Body of pancreas (tissue), 4 donors: ENCODE data around the gene SAFB2. TPM values are rescaled to one million over a fixed set of nuclear protein-coding genes. Genes with fewer than 3 reads are reported as not detected.

Experiments
- ATAC-seq: fragments of 150-250 bp; one replicate; pipeline ENCODE4 v1.9.1; 2016
- DNase-seq, 4 donors: peaks; one replicate each; pipeline ENCODE4 v3.0.0-alpha.2; 2019
- H3K27ac ChIP-seq, 4 donors: fragments of 200-600 bp; sonication (generic); 1 replicate in 3 of 4; 2 replicates in 1 of 4; pipeline versions ENCODE4 v1.5.1 to v1.6.1; 2016 to 2019; ENCODE audit warnings: mild to moderate bottlenecking in 1 of 4, mixed read lengths in 1 of 4, moderate library complexity in 1 of 4
- H3K27me3 ChIP-seq, 2 donors: fragments of 200-600 bp; sonication (generic); one replicate each; pipeline ENCODE4 v1.6.0; 2016; ENCODE audit warnings: mild to moderate bottlenecking in 1 of 2
- H3K36me3 ChIP-seq, 2 donors: fragments of 200-600 bp; sonication (generic); replicated peaks in 1 of 2; 2 replicates each; pipeline ENCODE4 v1.5.1; 2016; ENCODE audit warnings: low read depth in 2 of 2; ENCODE audit not compliant: insufficient read depth in 1 of 2
- H3K4me1 ChIP-seq: fragments of 200-600 bp; sonication (generic); one replicate; pipeline ENCODE4 v1.6.0; 2016
- H3K4me3 ChIP-seq, 2 donors: fragments of 200-600 bp; sonication (generic); 1 replicate in 1 of 2; 2 replicates in 1 of 2; pipeline ENCODE4 v1.5.1; 2016 to 2019
- H3K9me3 ChIP-seq, 3 donors: fragments of 200-600 bp; sonication (generic); 1 replicate in 2 of 3; 2 replicates in 1 of 3; pipeline ENCODE4 v1.5.1; 2016
- POLR2A ChIP-seq, 3 donors: fragments of 450-650 bp; IDR thresholded peaks; one replicate each; pipeline ENCODE4 v1.6.1; 2016; ENCODE audit warnings: antibody characterized with exemption in 3 of 3, mild to moderate bottlenecking in 2 of 3
- WGBS, 2 donors: methylation state at CpG; one replicate each; pipeline ENCODE4 v1.1.5; 2017; 5-methylcytosine and 5-hydroxymethylcytosine counted together
- intact Hi-C: fragments of 100-400 bp; cut with DNase I; formaldehyde crosslinking; loops from one replicate; pipeline ENCODE4 v1.15.1; 2023
- total RNA-seq, 2 donors: library from RNA; depleted of rRNA; stranded (reverse); fragments of >200 nt; gene quantifications; one replicate each; pipeline ENCODE4 v1.1.0, GENCODE V29; 2016
- TF ChIP-seq, protein P1 (sequence below), 7 experiments: fragments of 450-650 bp in 4 of 7; fragments of 200-600 bp in 3 of 7; sonication (generic) in 3 of 7; IDR thresholded peaks; one replicate each; pipeline ENCODE4 v1.5.1; 2016 to 2019; ENCODE audit warnings: antibody characterized with exemption in 7 of 7

Gene SAFB2
- total RNA-seq, 2 donors from 2014 or later, result 38.7 to 104 TPM

DNA sequence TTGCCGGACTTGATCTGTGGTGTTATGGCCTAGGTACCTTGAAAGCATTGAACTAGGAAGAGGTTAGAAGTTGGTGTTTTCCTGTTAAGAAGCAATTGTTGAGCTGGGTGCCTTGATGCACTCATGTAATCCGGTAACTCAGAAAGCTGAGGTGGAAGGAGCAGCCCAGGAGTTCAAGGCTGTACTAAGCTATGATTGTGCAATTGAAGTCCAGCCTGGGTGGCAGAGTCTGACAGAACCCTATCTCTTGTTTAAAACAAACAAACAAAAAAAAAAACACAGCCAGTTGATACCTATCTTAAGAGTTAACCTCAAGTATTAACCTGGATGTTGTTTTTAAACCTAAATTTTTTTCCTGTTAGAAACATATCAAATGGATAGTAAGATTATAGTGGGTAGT lies 19.6 kb upstream of the SAFB2 start:
- ATAC-seq (peak; percentile 60), DNase-seq (no peak)
- H3K4me1 ChIP-seq, result peaks cover 23% of the 10 kb centered on the region
- no peak overlapping the region for H3K4me3 ChIP-seq
- no peaks in the 10 kb centered on the region for H3K9me3 ChIP-seq
- H3K27me3 ChIP-seq, result no peaks in the 10 kb centered on the region
- H3K27ac ChIP-seq, result peak overlapping the region in 1 of 4 donors; percentile 17
- 53 to 67% methylated on average over 2 of the region's 2 CpGs for WGBS, 2 donors
- TF ChIP-seq, protein P1, sequence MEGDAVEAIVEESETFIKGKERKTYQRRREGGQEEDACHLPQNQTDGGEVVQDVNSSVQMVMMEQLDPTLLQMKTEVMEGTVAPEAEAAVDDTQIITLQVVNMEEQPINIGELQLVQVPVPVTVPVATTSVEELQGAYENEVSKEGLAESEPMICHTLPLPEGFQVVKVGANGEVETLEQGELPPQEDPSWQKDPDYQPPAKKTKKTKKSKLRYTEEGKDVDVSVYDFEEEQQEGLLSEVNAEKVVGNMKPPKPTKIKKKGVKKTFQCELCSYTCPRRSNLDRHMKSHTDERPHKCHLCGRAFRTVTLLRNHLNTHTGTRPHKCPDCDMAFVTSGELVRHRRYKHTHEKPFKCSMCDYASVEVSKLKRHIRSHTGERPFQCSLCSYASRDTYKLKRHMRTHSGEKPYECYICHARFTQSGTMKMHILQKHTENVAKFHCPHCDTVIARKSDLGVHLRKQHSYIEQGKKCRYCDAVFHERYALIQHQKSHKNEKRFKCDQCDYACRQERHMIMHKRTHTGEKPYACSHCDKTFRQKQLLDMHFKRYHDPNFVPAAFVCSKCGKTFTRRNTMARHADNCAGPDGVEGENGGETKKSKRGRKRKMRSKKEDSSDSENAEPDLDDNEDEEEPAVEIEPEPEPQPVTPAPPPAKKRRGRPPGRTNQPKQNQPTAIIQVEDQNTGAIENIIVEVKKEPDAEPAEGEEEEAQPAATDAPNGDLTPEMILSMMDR (IDR thresholded peaks at IDR 0.05), result no peak
- no peak for TF ChIP-seq POLR2A (IDR thresholded peaks at IDR 0.05)
- intact Hi-C loops, result no loop called here
- peaks cover 0 to 19% of the 10 kb centered on the region in 2 donors for H3K36me3 ChIP-seq

DNA sequence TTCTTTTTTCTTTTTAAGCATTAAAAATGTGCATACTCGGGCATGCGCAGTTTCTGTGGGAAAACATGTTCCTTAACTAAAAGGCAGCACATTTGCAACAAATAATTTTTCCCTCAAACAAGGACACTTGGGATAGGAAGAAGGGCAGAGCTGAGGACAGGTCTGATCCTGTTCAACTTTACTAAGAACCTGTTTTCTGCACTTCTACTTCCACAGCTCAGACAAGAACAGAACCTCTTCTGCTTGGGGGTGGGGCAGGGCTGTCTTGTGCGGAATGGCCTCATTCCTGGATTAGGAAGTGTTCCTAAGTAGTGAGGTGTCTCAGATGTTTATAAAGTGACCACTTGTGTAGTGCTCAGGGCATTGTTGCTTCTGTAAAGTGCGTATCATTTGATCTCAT lies 18.6 kb upstream of the SAFB2 start:
- no peak for ATAC-seq
- TF ChIP-seq, protein P1 (IDR thresholded peaks at IDR 0.05), result no peak
- no peak for TF ChIP-seq POLR2A (IDR thresholded peaks at IDR 0.05)
- Histone ChIP-seq H3K4me3 (no peak overlapping the region), H3K4me1 (peaks cover 23% of the 10 kb centered on the region), H3K9me3 (no peaks in the 10 kb centered on the region), H3K27me3 (no peaks in the 10 kb centered on the region), H3K27ac (no peak overlapping the region), H3K36me3 (peaks cover 0 to 10% of the 10 kb centered on the region in 2 donors)
- intact Hi-C loops, result no loop called here
- WGBS, 2 donors, result 90 to 94% methylated on average over 4 of the region's 4 CpGs
- no peak for DNase-seq

DNA sequence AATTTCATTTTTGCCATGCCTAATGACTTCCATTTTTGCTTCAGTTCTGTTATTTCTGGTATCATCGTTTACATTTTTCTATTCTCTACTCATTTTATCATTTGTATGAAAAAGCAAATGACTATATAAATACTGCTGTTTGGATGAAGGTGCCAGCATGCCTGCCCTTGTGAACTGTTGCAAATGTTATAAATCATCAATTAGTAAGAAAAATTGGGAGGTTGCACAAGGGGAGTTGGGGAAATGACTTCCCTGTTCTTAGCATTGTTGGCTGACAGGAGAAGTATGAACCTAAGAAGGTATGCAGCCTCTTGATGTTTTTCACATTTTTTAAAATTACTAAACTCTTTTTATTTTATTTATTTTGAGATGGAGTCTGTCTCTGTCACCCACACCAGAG lies 15.4 kb upstream of the SAFB2 start:
- Histone ChIP-seq H3K27me3 (no peaks in the 10 kb centered on the region), H3K4me1 (peaks cover 27% of the 10 kb centered on the region), H3K4me3 (no peak overlapping the region), H3K36me3 (no peaks in the 10 kb centered on the region), H3K27ac (no peak overlapping the region), H3K9me3 (no peaks in the 10 kb centered on the region)
- intact Hi-C loops, result no loop called here
- ATAC-seq (no peak), DNase-seq (no peak)
- TF ChIP-seq POLR2A (IDR thresholded peaks at IDR 0.05), result no peak
- 13 to 21% methylated on average over 1 of the region's 1 CpG for WGBS, 2 donors

DNA sequence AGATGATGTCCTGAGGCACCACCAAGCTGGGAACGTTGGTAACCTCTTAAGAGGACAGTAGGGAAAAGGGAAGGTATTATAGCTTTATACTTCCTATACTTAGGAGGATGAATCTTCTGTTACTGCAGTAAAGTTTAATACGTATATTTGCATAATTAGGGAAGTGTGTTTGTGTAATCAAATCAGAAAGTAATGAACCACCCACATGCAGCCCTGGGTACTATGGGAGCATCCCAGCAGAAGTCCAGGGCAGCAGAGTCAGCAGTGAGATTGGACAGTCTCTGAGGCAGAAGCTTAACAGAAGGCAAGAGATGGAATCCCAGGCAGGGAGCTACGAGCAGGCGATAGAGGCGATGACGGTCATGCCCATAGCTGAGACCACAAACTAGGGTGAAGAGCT lies 12.9 kb upstream of the SAFB2 start:
- TF ChIP-seq POLR2A (IDR thresholded peaks at IDR 0.05), result no peak
- TF ChIP-seq, protein P1 (IDR thresholded peaks at IDR 0.05), result no peak
- ATAC-seq (no peak), DNase-seq (no peak)
- intact Hi-C loops, result no loop called here
- Histone ChIP-seq H3K9me3 (no peaks in the 10 kb centered on the region), H3K4me1 (peaks cover 32% of the 10 kb centered on the region), H3K36me3 (no peaks in the 10 kb centered on the region), H3K27ac (no peak overlapping the region), H3K27me3 (no peaks in the 10 kb centered on the region), H3K4me3 (no peak overlapping the region)
- WGBS, 2 donors, result 88 to 90% methylated on average over 6 of the region's 6 CpGs

DNA sequence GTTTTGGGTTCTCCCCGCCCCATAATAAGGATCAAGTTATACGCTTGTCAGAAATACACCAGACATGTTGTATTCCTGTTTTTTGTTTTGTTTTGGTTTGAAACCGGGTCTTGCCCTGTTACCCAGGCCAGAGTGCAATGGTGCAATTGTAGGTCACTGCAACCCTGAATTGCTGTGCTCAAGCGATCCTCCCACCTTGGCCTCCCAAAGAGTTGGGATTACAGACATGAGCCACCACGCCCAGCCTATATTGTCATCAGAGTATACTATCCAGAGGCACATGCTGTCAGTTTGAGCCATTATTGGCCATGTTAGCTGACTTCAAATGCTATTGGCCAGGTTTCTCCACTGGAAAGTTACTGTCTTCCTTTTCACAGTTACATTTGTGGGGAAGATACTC lies 10.1 kb upstream of the SAFB2 start:
- no peak overlapping the region for H3K27ac ChIP-seq
- no peaks in the 10 kb centered on the region for H3K9me3 ChIP-seq
- H3K4me3 ChIP-seq, result no peak overlapping the region
- peaks cover 44% of the 10 kb centered on the region for H3K4me1 ChIP-seq
- no peaks in the 10 kb centered on the region for H3K27me3 ChIP-seq
- TF ChIP-seq, protein P1 (IDR thresholded peaks at IDR 0.05), result no peak
- TF ChIP-seq POLR2A (IDR thresholded peaks at IDR 0.05), result no peak
- ATAC-seq (no peak), DNase-seq (no peak)
- intact Hi-C loops, result no loop called here
- whole genome bisulfite sequencing, 2 donors, result 83 to 90% methylated on average over 5 of the region's 5 CpGs
- H3K36me3 ChIP-seq, result peaks cover 0 to 2% of the 10 kb centered on the region in 2 donors
